Glomerular visceral epithelial cell (primary cell): ENCODE measurements around the gene ZMYM4.
"Not testable (repeated sequence)": the region's sequence is repeated elsewhere in the genome, so short reads cannot be mapped to it uniquely, and the experiment has no call there.

ENCODE experiments used
- DNase-seq: peaks from one replicate; pipeline ENCODE4 v3.0.0-alpha.2; 2016; ENCODE audit errors: extremely low spot score

Gene ZMYM4

GRCh38 chr1:35326246-35326866 lies 57.8 kb downstream of the ZMYM4 start:
- no peak for DNase-seq

GRCh38 chr1:35331618-35332017 lies 63.1 kb downstream of the ZMYM4 start:
- not testable (repeated sequence) for DNase-seq

- DNase-seq, result no peak
Observed at GRCh38 chr1:35334485-35334884, 66.0 kb downstream of the ZMYM4 start.

- DNase-seq, result no peak
Observed at GRCh38 chr1:35340519-35340918, 72.0 kb downstream of the ZMYM4 start.

GRCh38 chr1:35345439-35345981 lies 77.0 kb downstream of the ZMYM4 start:
- no peak for DNase-seq

- DNase-seq, result no peak
Observed at GRCh38 chr1:35350872-35351271, 82.4 kb downstream of the ZMYM4 start.

GRCh38 chr1:35359995-35360394 lies 91.5 kb downstream of the ZMYM4 start:
- no peak for DNase-seq

- DNase-seq, result no peak
Observed at GRCh38 chr1:35361638-35362037, 93.1 kb downstream of the ZMYM4 start.

GRCh38 chr1:35364741-35365140 lies 96.2 kb downstream of the ZMYM4 start:
- DNase-seq, result no peak

- DNase-seq, result no peak
Observed at GRCh38 chr1:35367914-35368313, 99.4 kb downstream of the ZMYM4 start.

GRCh38 chr1:35369922-35370671 lies 101.6 kb downstream of the ZMYM4 start:
- DNase-seq, result no peak

- DNase-seq, result no peak
Observed at GRCh38 chr1:35371506-35371905, 103.0 kb downstream of the ZMYM4 start.

GRCh38 chr1:35377555-35377954 lies 109.0 kb downstream of the ZMYM4 start:
- DNase-seq, result peak; percentile 2

GRCh38 chr1:35379317-35380000 lies 111.0 kb downstream of the ZMYM4 start:
- DNase-seq, result no peak

GRCh38 chr1:35380111-35380510 lies 111.6 kb downstream of the ZMYM4 start:
- not testable (repeated sequence) for DNase-seq

- no peak for DNase-seq
Observed at GRCh38 chr1:35382107-35382506, 113.6 kb downstream of the ZMYM4 start.

GRCh38 chr1:35386290-35386689 lies 117.8 kb downstream of the ZMYM4 start:
- DNase-seq, result no peak

- DNase-seq, result no peak
Observed at GRCh38 chr1:35386959-35387358, 118.5 kb downstream of the ZMYM4 start.

GRCh38 chr1:35390600-35391494 lies 122.3 kb downstream of the ZMYM4 start:
- no peak for DNase-seq

GRCh38 chr1:35394386-35394785 lies 125.9 kb downstream of the ZMYM4 start:
- DNase-seq, result no peak

GRCh38 chr1:35398739-35399138 lies 130.2 kb downstream of the ZMYM4 start:
- no peak for DNase-seq

- no peak for DNase-seq
Observed at GRCh38 chr1:35401049-35401448, 132.5 kb downstream of the ZMYM4 start.
